ENCODE measurements around the gene RBM42. TPM values are rescaled to one million over a fixed set of nuclear protein-coding genes. Genes with fewer than 3 reads are reported as not detected.

The RBM42 gene
- total RNA-seq, 1 donor from 2014 or later, result 68.9 TPM

Other genes starting within 250 kb of the RBM42 start
- not detected in 2 replicates for gene FFAR2, start 180.8 kb upstream of the RBM42 start, total RNA-seq
- gene KRTDAP, start 138.6 kb upstream of the RBM42 start, total RNA-seq, result not detected in 2 replicates
- gene DMKN, start 115.4 kb upstream of the RBM42 start, total RNA-seq, result 3.0 and 9.7 TPM in 2 replicates
- gene SBSN, start 100.7 kb upstream of the RBM42 start, total RNA-seq, result not detected in 2 replicates
- not detected in 2 replicates for gene GAPDHS, start 95.6 kb upstream of the RBM42 start, total RNA-seq
- gene TMEM147, start 83.4 kb upstream of the RBM42 start, total RNA-seq, result 124 and 137 TPM in 2 replicates
- not detected in 2 replicates for gene ATP4A, start 65.4 kb upstream of the RBM42 start, total RNA-seq
- gene PMIS2, start 42.9 kb upstream of the RBM42 start, total RNA-seq, result not detected in 2 replicates
- 4.8 and 6.5 TPM in 2 replicates for gene HAUS5, start 16.3 kb upstream of the RBM42 start, total RNA-seq
- gene ETV2, start 12.7 kb downstream of the RBM42 start, total RNA-seq, result not detected in 2 replicates
- 513 and 547 TPM in 2 replicates for gene COX6B1, start 19.3 kb downstream of the RBM42 start, total RNA-seq
- gene UPK1A, start 37.5 kb downstream of the RBM42 start, total RNA-seq, result not detected in 2 replicates
- gene ZBTB32, start 75.5 kb downstream of the RBM42 start, total RNA-seq, result 0.11 TPM in 1 of 2 replicates, not detected in the other
- 11.1 and 11.2 TPM in 2 replicates for gene KMT2B, start 89.0 kb downstream of the RBM42 start, total RNA-seq
- gene IGFLR1, start 113.4 kb downstream of the RBM42 start, total RNA-seq, result 1.8 and 4.8 TPM in 2 replicates
- 9.7 and 12.0 TPM in 2 replicates for gene U2AF1L4, start 116.4 kb downstream of the RBM42 start, total RNA-seq
- 32.5 and 32.8 TPM in 2 replicates for gene PSENEN, start 116.6 kb downstream of the RBM42 start, total RNA-seq
- 10.6 and 18.1 TPM in 2 replicates for gene LIN37, start 119.5 kb downstream of the RBM42 start, total RNA-seq
- 0.21 and 0.37 TPM in 2 replicates for gene HSPB6, start 128.0 kb downstream of the RBM42 start, total RNA-seq
- 3.2 and 3.6 TPM in 2 replicates for gene PROSER3, start 129.1 kb downstream of the RBM42 start, total RNA-seq
- 1.5 and 3.8 TPM in 2 replicates for gene ARHGAP33, start 146.5 kb downstream of the RBM42 start, total RNA-seq
- not detected in 2 replicates for gene PRODH2, start 183.8 kb downstream of the RBM42 start, total RNA-seq
- gene NPHS1, start 223.5 kb downstream of the RBM42 start, total RNA-seq, result not detected in 2 replicates
- not detected in 2 replicates for gene KIRREL2, start 227.9 kb downstream of the RBM42 start, total RNA-seq
- gene APLP1, start 239.5 kb downstream of the RBM42 start, total RNA-seq, result 10.4 and 30.5 TPM in 2 replicates

All from myocyte (in vitro differentiated cells).